GM23248 (cell line): ENCODE data around the gene ZBTB4.

Source experiments
- EZH2 ChIP-seq: fragments of 200-600 bp; sonication (generic); IDR thresholded peaks from 2 replicates; pipeline ENCODE4 v1.6.1; 2018; ENCODE audit warnings: antibody characterized with exemption, mild to moderate bottlenecking; ENCODE audit not compliant: insufficient read depth, poor library complexity, severe bottlenecking
- EZH2phosphoT487 ChIP-seq: fragments of 200-600 bp; sonication (generic); IDR thresholded peaks from 2 replicates; pipeline ENCODE4 v1.6.1; 2018; ENCODE audit warnings: antibody characterized with exemption, moderate library complexity, mild to moderate bottlenecking, low read depth; ENCODE audit not compliant: insufficient read depth

DNA sequence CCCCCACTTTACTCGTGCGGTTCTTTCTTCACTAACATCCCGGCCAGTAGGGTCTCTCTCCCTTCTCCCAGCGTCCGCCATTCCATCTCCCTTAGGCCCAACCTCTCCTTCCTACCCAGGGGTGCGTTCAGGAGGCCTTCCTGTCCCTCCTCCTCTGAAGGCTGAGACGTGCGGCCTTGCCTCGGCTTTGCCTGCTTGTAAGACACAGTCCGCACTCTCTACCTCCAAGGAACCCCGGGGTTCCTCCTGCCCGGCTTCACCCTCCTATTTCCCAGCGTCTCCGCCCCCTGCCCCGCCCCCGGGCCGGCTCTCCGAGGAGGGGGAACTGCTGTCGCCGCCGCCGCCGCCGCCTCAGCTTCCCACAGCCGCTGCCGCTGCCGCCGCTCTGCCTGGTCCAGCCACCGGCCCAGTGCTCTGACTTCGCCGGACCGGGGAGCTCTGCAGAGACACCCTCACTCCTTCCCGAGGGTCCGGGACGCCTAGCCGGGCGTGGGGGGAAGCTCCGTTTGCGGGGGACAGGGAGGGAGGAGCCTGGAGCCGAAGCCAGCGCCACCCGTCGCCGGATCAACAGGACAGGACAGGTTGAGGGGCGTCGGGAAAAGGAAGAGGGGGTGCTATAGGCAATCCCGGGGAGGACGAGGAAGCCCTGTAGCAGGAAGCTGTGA, 41.3 kb downstream of the ZBTB4 start:
- TF ChIP-seq EZH2phosphoT487, result no peak; the same call in 1 of the 2 replicates
- no peak for TF ChIP-seq EZH2
